ENCODE measurements around the gene CRISP1. TPM values are rescaled to one million over a fixed set of nuclear protein-coding genes. Genes with fewer than 3 reads are reported as not detected.

The CRISP1 gene
- total and polyA plus RNA-seq, 9 of the 15 experiments (the other 6 are each of a cell fraction or from before 2014, with no cell fraction given): not detected

GRCh38 chr6:49888742-49889431, 22.6 kb upstream of the CRISP1 start (continued):
- TF ChIP-seq, protein P1, sequence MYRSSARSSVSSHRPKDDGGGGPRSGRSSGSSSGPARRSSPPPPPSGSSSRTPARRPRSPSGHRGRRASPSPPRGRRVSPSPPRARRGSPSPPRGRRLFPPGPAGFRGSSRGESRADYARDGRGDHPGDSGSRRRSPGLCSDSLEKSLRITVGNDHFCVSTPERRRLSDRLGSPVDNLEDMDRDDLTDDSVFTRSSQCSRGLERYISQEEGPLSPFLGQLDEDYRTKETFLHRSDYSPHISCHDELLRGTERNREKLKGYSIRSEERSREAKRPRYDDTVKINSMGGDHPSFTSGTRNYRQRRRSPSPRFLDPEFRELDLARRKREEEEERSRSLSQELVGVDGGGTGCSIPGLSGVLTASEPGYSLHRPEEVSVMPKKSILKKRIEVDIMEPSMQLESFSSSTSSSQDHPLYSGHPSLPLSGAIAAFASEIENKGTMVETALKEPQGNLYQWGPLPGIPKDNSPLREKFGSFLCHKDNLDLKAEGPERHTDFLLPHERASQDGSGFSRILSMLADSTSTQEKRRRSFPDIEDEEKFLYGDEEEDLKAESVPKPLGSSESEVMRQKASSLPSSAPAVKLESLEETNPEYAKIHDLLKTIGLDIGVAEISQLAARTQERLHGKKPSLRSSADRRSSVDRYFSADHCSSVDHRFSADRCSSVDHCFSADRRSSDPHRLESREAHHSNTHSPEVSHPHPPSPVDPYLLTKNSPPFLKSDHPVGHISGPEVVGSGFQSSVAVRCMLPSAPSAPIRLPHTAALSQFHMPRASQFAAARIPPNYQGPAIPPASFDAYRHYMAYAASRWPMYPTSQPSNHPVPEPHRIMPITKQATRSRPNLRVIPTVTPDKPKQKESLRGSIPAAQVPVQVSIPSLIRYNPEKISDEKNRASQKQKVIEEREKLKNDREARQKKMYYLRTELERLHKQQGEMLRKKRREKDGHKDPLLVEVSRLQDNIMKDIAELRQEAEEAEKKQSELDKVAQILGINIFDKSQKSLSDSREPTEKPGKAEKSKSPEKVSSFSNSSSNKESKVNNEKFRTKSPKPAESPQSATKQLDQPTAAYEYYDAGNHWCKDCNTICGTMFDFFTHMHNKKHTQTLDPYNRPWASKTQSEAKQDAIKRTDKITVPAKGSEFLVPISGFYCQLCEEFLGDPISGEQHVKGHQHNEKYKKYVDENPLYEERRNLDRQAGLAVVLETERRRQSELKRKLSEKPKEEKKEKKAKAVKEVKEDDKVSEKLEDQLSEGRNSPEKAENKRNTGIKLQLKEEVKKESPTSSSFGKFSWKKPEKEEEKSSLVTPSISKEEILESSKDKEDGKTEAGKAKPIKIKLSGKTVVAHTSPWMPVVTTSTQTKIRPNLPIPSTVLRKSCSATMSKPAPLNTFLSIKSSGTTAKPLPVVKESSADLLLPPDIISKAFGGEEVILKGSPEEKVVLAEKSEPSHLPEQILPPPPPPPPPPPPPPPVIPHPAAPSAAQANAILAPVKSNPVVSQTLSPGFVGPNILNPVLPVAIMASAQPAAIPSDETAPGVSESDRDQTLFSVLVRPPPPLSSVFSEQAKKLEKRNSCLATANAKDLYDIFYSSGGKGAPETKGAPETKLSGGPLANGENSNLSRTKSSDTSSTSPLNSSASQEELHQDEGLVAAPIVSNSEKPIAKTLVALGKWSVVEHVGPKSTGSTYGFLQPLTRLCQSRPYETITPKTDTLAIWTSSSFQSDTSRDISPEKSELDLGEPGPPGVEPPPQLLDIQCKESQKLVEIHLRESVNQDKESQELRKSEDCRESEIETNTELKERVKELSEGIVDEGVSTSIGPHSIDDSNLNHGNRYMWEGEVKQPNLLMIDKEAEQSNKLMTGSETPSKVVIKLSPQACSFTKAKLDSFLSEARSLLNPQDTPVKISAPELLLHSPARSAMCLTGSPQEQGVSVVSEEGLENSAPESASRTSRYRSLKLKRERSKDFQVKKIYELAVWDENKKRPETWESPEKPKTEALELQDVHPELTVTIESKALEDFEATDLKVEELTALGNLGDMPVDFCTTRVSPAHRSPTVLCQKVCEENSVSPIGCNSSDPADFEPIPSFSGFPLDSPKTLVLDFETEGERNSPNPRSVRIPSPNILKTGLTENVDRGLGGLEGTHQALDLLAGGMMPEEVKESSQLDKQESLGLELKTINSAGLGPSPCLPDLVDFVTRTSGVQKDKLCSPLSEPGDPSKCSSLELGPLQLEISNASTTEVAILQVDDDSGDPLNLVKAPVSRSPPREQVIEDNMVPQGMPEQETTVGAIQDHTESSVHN (IDR thresholded peaks at IDR 0.05; ENCODE audit: borderline replicate concordance in 1 of 2, low read depth in 1 of 2): peak in 1 of 2 experiments; percentile 86; a peak in 2 of 4 replicates
- TF ChIP-seq MNT (conservative IDR thresholded peaks at IDR 0.05): peak; percentile 37 to 72; a peak in 2 of 4 replicates
- TF ChIP-seq CHD1 (IDR thresholded peaks at IDR 0.05; ENCODE audit: low read length): no peak
- no peak; the same call in 1 of the 2 replicates for TF ChIP-seq ZNF583 (CRISPR knock-in tag; IDR thresholded peaks at IDR 0.05)
- no peak for TF ChIP-seq POLR2A (conservative IDR thresholded peaks at IDR 0.05)
- TF ChIP-seq, protein P2, sequence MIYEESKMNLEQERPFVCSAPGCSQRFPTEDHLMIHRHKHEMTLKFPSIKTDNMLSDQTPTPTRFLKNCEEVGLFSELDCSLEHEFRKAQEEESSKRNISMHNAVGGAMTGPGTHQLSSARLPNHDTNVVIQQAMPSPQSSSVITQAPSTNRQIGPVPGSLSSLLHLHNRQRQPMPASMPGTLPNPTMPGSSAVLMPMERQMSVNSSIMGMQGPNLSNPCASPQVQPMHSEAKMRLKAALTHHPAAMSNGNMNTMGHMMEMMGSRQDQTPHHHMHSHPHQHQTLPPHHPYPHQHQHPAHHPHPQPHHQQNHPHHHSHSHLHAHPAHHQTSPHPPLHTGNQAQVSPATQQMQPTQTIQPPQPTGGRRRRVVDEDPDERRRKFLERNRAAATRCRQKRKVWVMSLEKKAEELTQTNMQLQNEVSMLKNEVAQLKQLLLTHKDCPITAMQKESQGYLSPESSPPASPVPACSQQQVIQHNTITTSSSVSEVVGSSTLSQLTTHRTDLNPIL (CRISPR knock-in tag; IDR thresholded peaks at IDR 0.05): no peak
- TF ChIP-seq ZNF24 (IDR thresholded peaks at IDR 0.05): peak; percentile 89
- no peak for TF ChIP-seq IRF2 (CRISPR knock-in tag; IDR thresholded peaks at IDR 0.05)
- TF ChIP-seq, protein P3, sequence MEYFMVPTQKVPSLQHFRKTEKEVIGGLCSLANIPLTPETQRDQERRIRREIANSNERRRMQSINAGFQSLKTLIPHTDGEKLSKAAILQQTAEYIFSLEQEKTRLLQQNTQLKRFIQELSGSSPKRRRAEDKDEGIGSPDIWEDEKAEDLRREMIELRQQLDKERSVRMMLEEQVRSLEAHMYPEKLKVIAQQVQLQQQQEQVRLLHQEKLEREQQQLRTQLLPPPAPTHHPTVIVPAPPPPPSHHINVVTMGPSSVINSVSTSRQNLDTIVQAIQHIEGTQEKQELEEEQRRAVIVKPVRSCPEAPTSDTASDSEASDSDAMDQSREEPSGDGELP (CRISPR knock-in tag; IDR thresholded peaks at IDR 0.05; ENCODE audit: borderline replicate concordance): peak; percentile 56; the same call in 1 of the 2 replicates
- no peak for TF ChIP-seq ZNF699 (CRISPR knock-in tag; IDR thresholded peaks at IDR 0.05; ENCODE audit: insufficient replicate concordance)
- TF ChIP-seq TCF7 (IDR thresholded peaks at IDR 0.05; ENCODE audit: borderline replicate concordance): peak; percentile 96
- no peak for TF ChIP-seq TCF15 (CRISPR knock-in tag; IDR thresholded peaks at IDR 0.05)
- TF ChIP-seq ZNF174 (CRISPR knock-in tag; IDR thresholded peaks at IDR 0.05): no peak
- peak; percentile 75 for TF ChIP-seq JUNB (CRISPR knock-in tag; conservative IDR thresholded peaks at IDR 0.05)
- TF ChIP-seq DACH1 (IDR thresholded peaks at IDR 0.05; ENCODE audit: partially characterized antibody): peak; percentile 87
- peak; percentile 95 for TF ChIP-seq EP300 (IDR thresholded peaks at IDR 0.05; ENCODE audit: low read length)

All from K562 (cell line).